Uterus (tissue), 2 donors: ENCODE measurements around the gene LMO3.

Source experiments
- CTCF ChIP-seq, 4 experiments: fragments of 200-600 bp in 2 of 4; fragments of 450-650 bp in 2 of 4; sonication (generic) in 2 of 4; IDR thresholded peaks; one replicate each; pipeline ENCODE4 v1.5.1; 2016 to 2019; ENCODE audit warnings: antibody characterized with exemption in 4 of 4, mild to moderate bottlenecking in 2 of 4, moderate library complexity in 1 of 4
- POLR2A ChIP-seq, 2 donors: fragments of 450-650 bp; IDR thresholded peaks; one replicate each; pipeline ENCODE4 v1.6.1; 2016; ENCODE audit warnings: antibody characterized with exemption in 2 of 2, mild to moderate bottlenecking in 1 of 2, moderate library complexity in 1 of 2

GRCh38 chr12:16553457-16553856 is 52.5 kb downstream of the LMO3 start:
- TF ChIP-seq POLR2A (IDR thresholded peaks at IDR 0.05) (no peak), CTCF (IDR thresholded peaks at IDR 0.05) (no peak)
